ENCODE results near the gene ELAPOR1. TPM values are rescaled to one million over a fixed set of nuclear protein-coding genes. Genes with fewer than 3 reads are reported as not detected.

ELAPOR1 gene
- total RNA-seq, 2 donors from 2014 or later: 1.4 to 4.0 TPM

GRCh38 chr1:109089242-109090015, 24.5 kb upstream of the ELAPOR1 start:
- no peak for DNase-seq (ENCODE audit: low spot score)
- Mint-ChIP-seq H3K4me1 (ENCODE audit: low read depth in 2 of 2) (peaks cover 25 to 34% of the 10 kb centered on the region in 2 donors), H3K27ac (peak overlapping the region; percentile 81 to 98), H3K4me3 (peak overlapping the region; percentile 92), H3K9me3 (no peaks in the 10 kb centered on the region), H3K36me3 (peaks cover 10% of the 10 kb centered on the region), H3K27me3 (no peaks in the 10 kb centered on the region)
- no peak for ATAC-seq

GRCh38 chr1:109090196-109091077, 23.5 kb upstream of the ELAPOR1 start, which contains the start of gene TMEM167B:
TMEM167B (plus strand) TSS chr1:109090764; CDS start chr1:109090873, 109 bp downstream.
- peaks cover 10% of the 10 kb centered on the region for H3K36me3 Mint-ChIP-seq
- H3K27ac Mint-ChIP-seq: peak within 1 kb of the TSS; percentile 81 to 98
- no peaks in the 10 kb centered on the region for H3K9me3 Mint-ChIP-seq
- ATAC-seq: peak; percentile 97
- peaks cover 25 to 34% of the 10 kb centered on the region in 2 donors for H3K4me1 Mint-ChIP-seq (ENCODE audit: low read depth in 2 of 2)
- H3K27me3 Mint-ChIP-seq: no peaks in the 10 kb centered on the region
- H3K4me3 Mint-ChIP-seq: peak within 1 kb of the TSS; percentile 92
- peak; percentile 92 for DNase-seq (ENCODE audit: low spot score)

GRCh38 chr1:109091078-109091838, 22.7 kb upstream of the ELAPOR1 start:
- no peaks in the 10 kb centered on the region for H3K9me3 Mint-ChIP-seq
- H3K4me3 Mint-ChIP-seq: peak overlapping the region; percentile 92
- DNase-seq (ENCODE audit: low spot score) (no peak), ATAC-seq (peak; percentile 73 to 74)
- peaks cover 10% of the 10 kb centered on the region for H3K36me3 Mint-ChIP-seq
- H3K4me1 Mint-ChIP-seq (ENCODE audit: low read depth in 2 of 2): peaks cover 25 to 34% of the 10 kb centered on the region in 2 donors
- peak overlapping the region; percentile 81 to 98 for H3K27ac Mint-ChIP-seq
- no peaks in the 10 kb centered on the region for H3K27me3 Mint-ChIP-seq

- H3K27me3 Mint-ChIP-seq: no peaks in the 10 kb centered on the region
- peaks cover 10% of the 10 kb centered on the region for H3K36me3 Mint-ChIP-seq
- no peak for DNase-seq (ENCODE audit: low spot score)
- H3K27ac Mint-ChIP-seq: peak overlapping the region; percentile 81 to 98
- peak overlapping the region; percentile 92 for H3K4me3 Mint-ChIP-seq
- ATAC-seq: no peak
- no peaks in the 10 kb centered on the region for H3K9me3 Mint-ChIP-seq
- peaks cover 25 to 34% of the 10 kb centered on the region in 2 donors for H3K4me1 Mint-ChIP-seq (ENCODE audit: low read depth in 2 of 2)
Observed at GRCh38 chr1:109091839-109092193, 22.1 kb upstream of the ELAPOR1 start.

- ATAC-seq (no peak), DNase-seq (ENCODE audit: low spot score) (no peak)
- H3K27ac Mint-ChIP-seq: no peak overlapping the region
- H3K4me1 Mint-ChIP-seq (ENCODE audit: low read depth in 2 of 2): peaks cover 22 to 31% of the 10 kb centered on the region in 2 donors
- H3K27me3 Mint-ChIP-seq: no peaks in the 10 kb centered on the region
- H3K4me3 Mint-ChIP-seq: no peak overlapping the region
- peaks cover 10% of the 10 kb centered on the region for H3K36me3 Mint-ChIP-seq
- no peaks in the 10 kb centered on the region for H3K9me3 Mint-ChIP-seq
Observed at GRCh38 chr1:109094377-109094803, 19.5 kb upstream of the ELAPOR1 start.

GRCh38 chr1:109094871-109095270, 19.0 kb upstream of the ELAPOR1 start:
- H3K27ac Mint-ChIP-seq: no peak overlapping the region
- H3K4me1 Mint-ChIP-seq (ENCODE audit: low read depth in 2 of 2): peaks cover 27 to 29% of the 10 kb centered on the region in 2 donors
- ATAC-seq (no peak), DNase-seq (ENCODE audit: low spot score) (no peak)
- H3K4me3 Mint-ChIP-seq: no peak overlapping the region
- no peaks in the 10 kb centered on the region for H3K9me3 Mint-ChIP-seq
- peaks cover 10% of the 10 kb centered on the region for H3K36me3 Mint-ChIP-seq
- no peaks in the 10 kb centered on the region for H3K27me3 Mint-ChIP-seq

GRCh38 chr1:109095631-109096030, 18.3 kb upstream of the ELAPOR1 start:
- H3K4me1 Mint-ChIP-seq (ENCODE audit: low read depth in 2 of 2): peaks cover 27 to 29% of the 10 kb centered on the region in 2 donors
- ATAC-seq: no peak
- no peaks in the 10 kb centered on the region for H3K9me3 Mint-ChIP-seq
- no peak overlapping the region for H3K27ac Mint-ChIP-seq
- H3K27me3 Mint-ChIP-seq: no peaks in the 10 kb centered on the region
- DNase-seq (ENCODE audit: low spot score): no peak
- no peak overlapping the region for H3K4me3 Mint-ChIP-seq
- peaks cover 10% of the 10 kb centered on the region for H3K36me3 Mint-ChIP-seq

GRCh38 chr1:109096120-109096519, 17.8 kb upstream of the ELAPOR1 start:
- no peak for ATAC-seq
- no peaks in the 10 kb centered on the region for H3K9me3 Mint-ChIP-seq
- H3K27me3 Mint-ChIP-seq: no peaks in the 10 kb centered on the region
- no peak overlapping the region for H3K27ac Mint-ChIP-seq
- H3K4me1 Mint-ChIP-seq (ENCODE audit: low read depth in 2 of 2): peaks cover 24 to 32% of the 10 kb centered on the region in 2 donors
- DNase-seq (ENCODE audit: low spot score): no peak
- H3K36me3 Mint-ChIP-seq: peaks cover 10% of the 10 kb centered on the region
- H3K4me3 Mint-ChIP-seq: no peak overlapping the region

- H3K27me3 Mint-ChIP-seq: no peaks in the 10 kb centered on the region
- DNase-seq (ENCODE audit: low spot score): peak; percentile 97
- no peaks in the 10 kb centered on the region for H3K9me3 Mint-ChIP-seq
- no peaks in the 10 kb centered on the region for H3K36me3 Mint-ChIP-seq
- peaks cover 4 to 14% of the 10 kb centered on the region in 2 donors for H3K4me1 Mint-ChIP-seq (ENCODE audit: low read depth in 2 of 2)
- peak overlapping the region; percentile 93 for H3K4me3 Mint-ChIP-seq
- peak overlapping the region; percentile 90 to 98 for H3K27ac Mint-ChIP-seq
- ATAC-seq: peak; percentile 96 to 99
Observed at GRCh38 chr1:109099938-109100773, 13.8 kb upstream of the ELAPOR1 start.

GRCh38 chr1:109104364-109105151, 9.4 kb upstream of the ELAPOR1 start:
- H3K4me1 Mint-ChIP-seq (ENCODE audit: low read depth in 2 of 2): peaks cover 4 to 13% of the 10 kb centered on the region in 2 donors

GRCh38 chr1:109105881-109106280, 8.0 kb upstream of the ELAPOR1 start:
- peaks cover 0 to 5% of the 10 kb centered on the region in 2 donors for H3K4me1 Mint-ChIP-seq (ENCODE audit: low read depth in 2 of 2)
- no peaks in the 10 kb centered on the region for H3K9me3 Mint-ChIP-seq
- no peak overlapping the region for H3K4me3 Mint-ChIP-seq
- ATAC-seq (no peak), DNase-seq (ENCODE audit: low spot score) (no peak)
- no peaks in the 10 kb centered on the region for H3K36me3 Mint-ChIP-seq
- H3K27ac Mint-ChIP-seq: no peak overlapping the region
- H3K27me3 Mint-ChIP-seq: peaks cover 16 to 17% of the 10 kb centered on the region in 2 donors

More at GRCh38 chr1:109104364-109105151, 9.4 kb upstream of the ELAPOR1 start:
- H3K27me3 Mint-ChIP-seq: peaks cover 6% of the 10 kb centered on the region in 2 donors
- no peaks in the 10 kb centered on the region for H3K36me3 Mint-ChIP-seq
- no peak overlapping the region for H3K4me3 Mint-ChIP-seq
- ATAC-seq (no peak), DNase-seq (ENCODE audit: low spot score) (no peak)
- peak overlapping the region in 1 of 2 donors; percentile 51 for H3K27ac Mint-ChIP-seq
- H3K9me3 Mint-ChIP-seq: no peaks in the 10 kb centered on the region

- peaks cover 22 to 25% of the 10 kb centered on the region in 2 donors for H3K27me3 Mint-ChIP-seq
- no peaks in the 10 kb centered on the region for H3K9me3 Mint-ChIP-seq
- no peak for DNase-seq (ENCODE audit: low spot score)
- ATAC-seq: no peak
- no peaks in the 10 kb centered on the region for H3K36me3 Mint-ChIP-seq
- H3K4me1 Mint-ChIP-seq (ENCODE audit: low read depth in 2 of 2): peaks cover 4 to 12% of the 10 kb centered on the region in 2 donors
- no peak overlapping the region for H3K4me3 Mint-ChIP-seq
- no peak overlapping the region for H3K27ac Mint-ChIP-seq
Observed at GRCh38 chr1:109107785-109108184, 6.1 kb upstream of the ELAPOR1 start.

Measured in natural killer cell treated with Interleukin-12 subunit alpha and Interleukin-12 subunit beta and Interleukin-15 and Interleukin-18, amount 100 ng/mL, for 72 hours (primary cell).